ENCODE measurements around the gene RAD23B. TPM values are rescaled to one million over a fixed set of nuclear protein-coding genes. Genes with fewer than 3 reads are reported as not detected.
A peak's percentile ranks its signal among the peaks of the same experiment; 100 is the strongest.

RAD23B gene
- total and polyA plus RNA-seq, 2 of the 13 experiments (the other 11 are each of a cell fraction or from before 2014, with no cell fraction given) = 133 to 156 TPM

DNA sequence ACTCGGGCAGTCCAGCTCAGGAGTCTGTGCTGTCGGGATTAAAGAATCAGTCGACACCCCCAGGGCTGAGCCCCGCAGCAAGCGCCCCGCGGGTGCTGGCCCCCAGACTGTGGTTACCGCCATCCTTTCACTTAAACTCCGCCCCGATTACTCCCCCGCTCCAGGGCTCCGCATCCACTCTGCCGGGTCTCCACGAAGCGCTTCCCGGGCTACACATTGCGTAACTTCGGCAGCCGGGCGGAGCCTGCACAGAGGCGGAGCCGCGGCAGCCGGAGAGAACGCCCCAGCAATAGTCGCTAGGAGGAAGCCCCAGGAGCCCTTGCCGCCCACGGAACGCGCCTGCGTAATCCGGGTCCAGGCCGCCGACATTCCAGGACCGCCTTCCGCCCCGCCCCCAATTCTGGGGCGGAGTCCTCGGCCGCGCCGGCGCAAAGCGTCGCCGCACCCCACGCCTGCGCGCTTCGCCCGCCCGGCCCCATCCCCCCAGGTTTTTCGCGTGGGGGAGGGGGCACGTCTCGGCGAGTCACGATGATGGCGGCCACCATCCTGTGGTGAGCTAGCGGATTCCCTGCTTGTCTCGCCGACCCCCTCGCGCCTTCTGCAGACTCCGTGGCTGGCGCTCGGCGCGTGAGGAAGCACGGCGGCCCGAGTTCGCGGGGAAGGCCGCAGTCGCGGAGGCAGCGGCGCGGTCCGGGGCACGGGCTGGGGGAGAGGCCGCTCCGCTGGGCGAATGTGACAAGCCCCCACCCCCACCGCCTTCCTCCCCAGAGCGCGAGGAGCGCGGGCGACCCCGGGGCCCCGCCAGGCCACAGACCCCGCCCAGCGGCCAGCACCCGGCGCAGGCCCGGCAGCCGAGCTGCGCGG is at the start of gene RAD23B (continued):
- TF ChIP-seq, protein P1, sequence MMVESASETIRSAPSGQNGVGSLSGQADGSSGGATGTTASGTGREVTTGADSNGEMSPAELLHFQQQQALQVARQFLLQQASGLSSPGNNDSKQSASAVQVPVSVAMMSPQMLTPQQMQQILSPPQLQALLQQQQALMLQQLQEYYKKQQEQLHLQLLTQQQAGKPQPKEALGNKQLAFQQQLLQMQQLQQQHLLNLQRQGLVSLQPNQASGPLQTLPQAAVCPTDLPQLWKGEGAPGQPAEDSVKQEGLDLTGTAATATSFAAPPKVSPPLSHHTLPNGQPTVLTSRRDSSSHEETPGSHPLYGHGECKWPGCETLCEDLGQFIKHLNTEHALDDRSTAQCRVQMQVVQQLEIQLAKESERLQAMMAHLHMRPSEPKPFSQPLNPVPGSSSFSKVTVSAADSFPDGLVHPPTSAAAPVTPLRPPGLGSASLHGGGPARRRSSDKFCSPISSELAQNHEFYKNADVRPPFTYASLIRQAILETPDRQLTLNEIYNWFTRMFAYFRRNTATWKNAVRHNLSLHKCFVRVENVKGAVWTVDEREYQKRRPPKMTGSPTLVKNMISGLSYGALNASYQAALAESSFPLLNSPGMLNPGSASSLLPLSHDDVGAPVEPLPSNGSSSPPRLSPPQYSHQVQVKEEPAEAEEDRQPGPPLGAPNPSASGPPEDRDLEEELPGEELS (CRISPR knock-in tag; IDR thresholded peaks at IDR 0.05) = peak; percentile 55
- TF ChIP-seq JUN (CRISPR knock-in tag; IDR thresholded peaks at IDR 0.05) (0 out of 2 replicates have a peak, but pooled peaks have one; percentile 47), HES4 (CRISPR knock-in tag; IDR thresholded peaks at IDR 0.05; ENCODE audit: borderline replicate concordance) (peak; percentile 48; the same call in 1 of the 2 replicates), CBX2 (IDR thresholded peaks at IDR 0.05; ENCODE audit: low read depth, low read length) (no peak), CBX2 (CRISPR knock-in tag; IDR thresholded peaks at IDR 0.05; ENCODE audit: low read depth) (no peak), SOX13 (IDR thresholded peaks at IDR 0.05) (no peak), SOX13 (CRISPR knock-in tag; conservative IDR thresholded peaks at IDR 0.05 in 1 of 2, IDR thresholded peaks at IDR 0.05 in 1 of 2) (peak in 1 of 2 experiments; percentile 17; a peak in 1 of 4 replicates), GATAD2A (CRISPR knock-in tag; IDR thresholded peaks at IDR 0.05) (peak; percentile 43; the same call in 1 of the 2 replicates), ZNF468 (CRISPR knock-in tag; IDR thresholded peaks at IDR 0.05) (no peak), MTA1 (CRISPR knock-in tag; IDR thresholded peaks at IDR 0.05; ENCODE audit: borderline replicate concordance) (peak; percentile 72; the same call in 1 of the 2 replicates), CAMTA2 (CRISPR knock-in tag; IDR thresholded peaks at IDR 0.05; ENCODE audit: borderline replicate concordance) (0 out of 2 replicates have a peak, but pooled peaks have one; percentile 20), SATB2 (CRISPR knock-in tag; IDR thresholded peaks at IDR 0.05) (no peak), FOXO1 (CRISPR knock-in tag; IDR thresholded peaks at IDR 0.05) (peak; percentile 68), RBFOX2 (IDR thresholded peaks at IDR 0.05; ENCODE audit: low read depth, low read length) (peak; percentile 98), CENPT (CRISPR knock-in tag; IDR thresholded peaks at IDR 0.05; ENCODE audit: low read depth) (no peak), NR2F6 (IDR thresholded peaks at IDR 0.05) (no peak), NR2F6 (CRISPR knock-in tag; IDR thresholded peaks at IDR 0.05) (peak; percentile 5; the same call in 1 of the 2 replicates), ZNF768 (CRISPR knock-in tag; IDR thresholded peaks at IDR 0.05) (peak; percentile 71)
- TF ChIP-seq, protein P2, sequence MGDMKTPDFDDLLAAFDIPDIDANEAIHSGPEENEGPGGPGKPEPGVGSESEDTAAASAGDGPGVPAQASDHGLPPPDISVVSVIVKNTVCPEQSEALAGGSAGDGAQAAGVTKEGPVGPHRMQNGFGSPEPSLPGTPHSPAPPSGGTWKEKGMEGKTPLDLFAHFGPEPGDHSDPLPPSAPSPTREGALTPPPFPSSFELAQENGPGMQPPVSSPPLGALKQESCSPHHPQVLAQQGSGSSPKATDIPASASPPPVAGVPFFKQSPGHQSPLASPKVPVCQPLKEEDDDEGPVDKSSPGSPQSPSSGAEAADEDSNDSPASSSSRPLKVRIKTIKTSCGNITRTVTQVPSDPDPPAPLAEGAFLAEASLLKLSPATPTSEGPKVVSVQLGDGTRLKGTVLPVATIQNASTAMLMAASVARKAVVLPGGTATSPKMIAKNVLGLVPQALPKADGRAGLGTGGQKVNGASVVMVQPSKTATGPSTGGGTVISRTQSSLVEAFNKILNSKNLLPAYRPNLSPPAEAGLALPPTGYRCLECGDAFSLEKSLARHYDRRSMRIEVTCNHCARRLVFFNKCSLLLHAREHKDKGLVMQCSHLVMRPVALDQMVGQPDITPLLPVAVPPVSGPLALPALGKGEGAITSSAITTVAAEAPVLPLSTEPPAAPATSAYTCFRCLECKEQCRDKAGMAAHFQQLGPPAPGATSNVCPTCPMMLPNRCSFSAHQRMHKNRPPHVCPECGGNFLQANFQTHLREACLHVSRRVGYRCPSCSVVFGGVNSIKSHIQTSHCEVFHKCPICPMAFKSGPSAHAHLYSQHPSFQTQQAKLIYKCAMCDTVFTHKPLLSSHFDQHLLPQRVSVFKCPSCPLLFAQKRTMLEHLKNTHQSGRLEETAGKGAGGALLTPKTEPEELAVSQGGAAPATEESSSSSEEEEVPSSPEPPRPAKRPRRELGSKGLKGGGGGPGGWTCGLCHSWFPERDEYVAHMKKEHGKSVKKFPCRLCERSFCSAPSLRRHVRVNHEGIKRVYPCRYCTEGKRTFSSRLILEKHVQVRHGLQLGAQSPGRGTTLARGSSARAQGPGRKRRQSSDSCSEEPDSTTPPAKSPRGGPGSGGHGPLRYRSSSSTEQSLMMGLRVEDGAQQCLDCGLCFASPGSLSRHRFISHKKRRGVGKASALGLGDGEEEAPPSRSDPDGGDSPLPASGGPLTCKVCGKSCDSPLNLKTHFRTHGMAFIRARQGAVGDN (CRISPR knock-in tag; IDR thresholded peaks at IDR 0.05) = peak; percentile 80
- TF ChIP-seq, protein P3, sequence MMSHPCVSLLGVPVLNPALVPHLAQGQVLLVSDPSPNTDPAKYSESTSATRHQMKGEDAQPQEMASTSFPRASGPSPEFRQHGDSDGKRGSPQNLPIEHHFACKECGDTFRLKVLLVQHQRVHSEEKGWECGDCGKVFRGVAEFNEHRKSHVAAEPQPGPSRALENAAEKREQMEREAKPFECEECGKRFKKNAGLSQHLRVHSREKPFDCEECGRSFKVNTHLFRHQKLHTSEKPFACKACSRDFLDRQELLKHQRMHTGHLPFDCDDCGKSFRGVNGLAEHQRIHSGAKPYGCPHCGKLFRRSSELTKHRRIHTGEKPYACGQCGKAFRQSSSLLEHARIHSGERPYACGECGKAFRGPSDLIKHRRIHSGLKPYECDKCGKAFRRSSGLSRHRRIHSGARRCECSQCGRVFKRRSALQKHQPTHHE (CRISPR knock-in tag; IDR thresholded peaks at IDR 0.05; ENCODE audit: borderline replicate concordance) = peak; percentile 75; the same call in 1 of the 2 replicates

All from HepG2 (cell line).